Psoas muscle (tissue), 8 donors: ENCODE results near the gene DISP3. TPM values are rescaled to one million over a fixed set of nuclear protein-coding genes. Genes with fewer than 3 reads are reported as not detected.

ENCODE experiments used
- ATAC-seq, 4 donors: fragments of 200-7000 bp; cut with Tn5 transposase; one replicate each; pipeline ENCODE4 v1.9.1; 2020; ENCODE audit warnings: moderate library complexity in 3 of 4, mild to moderate bottlenecking in 2 of 4
- DNase-seq, 2 donors: peaks; one replicate each; pipeline ENCODE4 v3.0.0-alpha.2; 2020
- H3K27ac ChIP-seq: fragments of 200-600 bp; one replicate; pipeline ENCODE4 v1.8.0; 2022
- H3K27me3 ChIP-seq, 3 donors: fragments of 200-600 bp in 1 of 3; one replicate each; pipeline versions ENCODE4 v1.6.1 to v1.8.0; 2013 to 2022; ENCODE audit warnings: low read length in 2 of 3, mild to moderate bottlenecking in 2 of 3, moderate library complexity in 1 of 3; ENCODE audit not compliant: insufficient read depth in 3 of 3
- H3K36me3 ChIP-seq, 2 donors: fragments of 200-600 bp in 1 of 2; one replicate each; pipeline versions ENCODE4 v1.6.1 to v1.8.0; 2013 to 2022; ENCODE audit warnings: low read depth in 1 of 2, mild to moderate bottlenecking in 1 of 2, moderate library complexity in 1 of 2; ENCODE audit not compliant: insufficient read depth in 1 of 2
- H3K4me1 ChIP-seq: fragments of 200-600 bp; one replicate; pipeline ENCODE4 v1.8.0; 2022
- H3K4me3 ChIP-seq: fragments of 200-600 bp; one replicate; pipeline ENCODE4 v1.8.0; 2022; ENCODE audit warnings: mild to moderate bottlenecking
- H3K9me3 ChIP-seq: fragments of 200-600 bp; one replicate; pipeline ENCODE4 v1.8.0; 2022
- WGBS, 3 donors: extraction: QIAGEN DNeasy Blood & Tissue Kit; methylation state at CpG; one replicate each; pipeline versions ENCODE4 v1.1.6 to v1.1.7; 2013; 5-methylcytosine and 5-hydroxymethylcytosine counted together
- intact Hi-C, 2 donors: fragments of 100-400 bp; cut with DNase I; formaldehyde crosslinking; loops; one replicate each; pipeline versions ENCODE4 v1.11.0 to v1.14.2; 2022
- polyA plus RNA-seq, 3 donors: library from polyadenylated mRNA; stranded (reverse); fragments of 200-250 nt; gene quantifications; one replicate each; pipeline ENCODE4 v1.2.3, GENCODE V29; 2013
- total RNA-seq, 4 donors: library from RNA; stranded (reverse); fragmentation: NEBNext Ultra II Directional in 2 of 4; extraction: Animal tissue kit (Norgen Biotek cat#: 25700) in 2 of 4; gene quantifications; one replicate each; pipeline versions ENCODE4 v1.2.1 to v1.2.4, GENCODE V29; 2021 to 2023
- TF ChIP-seq, protein P1 (sequence below): fragments of 200-600 bp; IDR thresholded peaks from one replicate; pipeline ENCODE4 v1.8.0; 2022; ENCODE audit warnings: antibody characterized with exemption
- donor health status: healthy with polysubstance abuse.
- donor health status: DM: no; HTN: no; CAD: no; lungs with moderate emphysema.
- donor health status: Bipolar disorder and iron deficiency.
- donor health status: healthy.
- donor health status: DM: yes; HTN: yes; CAD: no.
- donor health status: DM: no; HTN: no; CAD: no.
- donor health status: DM: no; HTN: no; CAD: no.
- donor health status: DM: yes; HTN: yes; CAD: no.

Gene DISP3
- total and polyA plus RNA-seq, 7 donors, result 0.01 to 0.04 (median 0.02) TPM; not detected in 3

GRCh38 chr1:11571906-11572616, 93.1 kb downstream of the DISP3 start:
- TF ChIP-seq, protein P1, sequence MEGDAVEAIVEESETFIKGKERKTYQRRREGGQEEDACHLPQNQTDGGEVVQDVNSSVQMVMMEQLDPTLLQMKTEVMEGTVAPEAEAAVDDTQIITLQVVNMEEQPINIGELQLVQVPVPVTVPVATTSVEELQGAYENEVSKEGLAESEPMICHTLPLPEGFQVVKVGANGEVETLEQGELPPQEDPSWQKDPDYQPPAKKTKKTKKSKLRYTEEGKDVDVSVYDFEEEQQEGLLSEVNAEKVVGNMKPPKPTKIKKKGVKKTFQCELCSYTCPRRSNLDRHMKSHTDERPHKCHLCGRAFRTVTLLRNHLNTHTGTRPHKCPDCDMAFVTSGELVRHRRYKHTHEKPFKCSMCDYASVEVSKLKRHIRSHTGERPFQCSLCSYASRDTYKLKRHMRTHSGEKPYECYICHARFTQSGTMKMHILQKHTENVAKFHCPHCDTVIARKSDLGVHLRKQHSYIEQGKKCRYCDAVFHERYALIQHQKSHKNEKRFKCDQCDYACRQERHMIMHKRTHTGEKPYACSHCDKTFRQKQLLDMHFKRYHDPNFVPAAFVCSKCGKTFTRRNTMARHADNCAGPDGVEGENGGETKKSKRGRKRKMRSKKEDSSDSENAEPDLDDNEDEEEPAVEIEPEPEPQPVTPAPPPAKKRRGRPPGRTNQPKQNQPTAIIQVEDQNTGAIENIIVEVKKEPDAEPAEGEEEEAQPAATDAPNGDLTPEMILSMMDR, result no peak
- Histone ChIP-seq H3K27ac (no peak overlapping the region), H3K4me1 (no peaks in the 10 kb centered on the region), H3K36me3 (no peaks in the 10 kb centered on the region), H3K4me3 (no peak overlapping the region), H3K27me3 (peaks cover 0 to 58% (median 14%) of the 10 kb centered on the region in 3 donors), H3K9me3 (no peaks in the 10 kb centered on the region)
- intact Hi-C loops, result no loop called here
- DNase-seq (no peak), ATAC-seq (no peak)
- 44 to 49% (median 45%) methylated on average over 9 of the region's 9 CpGs for WGBS, 3 donors

- ATAC-seq (no peak), DNase-seq (no peak)
- no peaks in the 10 kb centered on the region for H3K4me1 ChIP-seq
- peaks cover 0 to 57% (median 9%) of the 10 kb centered on the region in 3 donors for H3K27me3 ChIP-seq
- no peak overlapping the region for H3K27ac ChIP-seq
- TF ChIP-seq, protein P1, result no peak
- no peaks in the 10 kb centered on the region for H3K9me3 ChIP-seq
- H3K4me3 ChIP-seq, result no peak overlapping the region
- intact Hi-C loops, result no loop called here
- WGBS, 3 donors, result 83 to 94% (median 91%) methylated on average over 5 of the region's 5 CpGs
- no peaks in the 10 kb centered on the region for H3K36me3 ChIP-seq
Measured at GRCh38 chr1:11573116-11573692, 94.2 kb downstream of the DISP3 start.

- H3K4me3 ChIP-seq, result no peak overlapping the region
- DNase-seq (no peak), ATAC-seq (no peak)
- 85 to 89% (median 87%) methylated on average over 6 of the region's 6 CpGs for WGBS, 3 donors
- H3K27ac ChIP-seq, result no peak overlapping the region
- H3K27me3 ChIP-seq, result peaks cover 0 to 53% (median 8%) of the 10 kb centered on the region in 3 donors
- intact Hi-C loops, result no loop called here
- H3K9me3 ChIP-seq, result no peaks in the 10 kb centered on the region
- TF ChIP-seq, protein P1, result no peak
- no peaks in the 10 kb centered on the region for H3K36me3 ChIP-seq
- no peaks in the 10 kb centered on the region for H3K4me1 ChIP-seq
Measured at GRCh38 chr1:11575553-11575952, 96.6 kb downstream of the DISP3 start.

GRCh38 chr1:11576109-11576875, 97.3 kb downstream of the DISP3 start:
- H3K9me3 ChIP-seq, result no peaks in the 10 kb centered on the region
- 48 to 58% (median 48%) methylated on average over 18 of the region's 18 CpGs for WGBS, 3 donors
- no peaks in the 10 kb centered on the region for H3K4me1 ChIP-seq
- H3K27me3 ChIP-seq, result peaks cover 0 to 45% (median 5%) of the 10 kb centered on the region in 3 donors
- ATAC-seq (no peak), DNase-seq (no peak)
- TF ChIP-seq, protein P1, result no peak
- H3K36me3 ChIP-seq, result no peaks in the 10 kb centered on the region
- no peak overlapping the region for H3K4me3 ChIP-seq
- intact Hi-C loops, result no loop called here
- H3K27ac ChIP-seq, result no peak overlapping the region
